WTC11 (cell line): Measurements from ENCODE around the gene TRPV6. TPM values are rescaled to one million over a fixed set of nuclear protein-coding genes. Genes with fewer than 3 reads are reported as not detected.

Experiments used
- ATAC-seq: fragments of 200-7000 bp; cut with Tn5 transposase; 2 replicates; pipeline ENCODE4 v1.10.0; 2021; ENCODE audit warnings: mild to moderate bottlenecking, moderate library complexity
- CTCF ChIA-PET: fragments of 300-600 bp; sonication (Branson Sonifier 250); formaldehyde crosslinking; loops from one replicate; lab custom pipeline; 2021; ENCODE audit warnings: antibody characterized with exemption; lab: Charles Lee
- POLR2A ChIA-PET: fragments of 350-600 bp; sonication (Branson Sonifier 250); formaldehyde crosslinking; loops from one replicate; lab custom pipeline; 2021; ENCODE audit warnings: antibody characterized with exemption; lab: Charles Lee
- DNase-seq: peaks from one replicate; pipeline ENCODE4 v3.0.0; 2021; ENCODE audit warnings: low spot score
- H3K27ac Mint-ChIP-seq: 2 replicates; pipeline ENCODE4 v1.8.0; 2021; ENCODE audit warnings: mixed read lengths
- H3K27me3 Mint-ChIP-seq: 2 replicates; pipeline ENCODE4 v1.8.0; 2021; ENCODE audit warnings: low read depth, mild to moderate bottlenecking, moderate library complexity, mixed read lengths
- H3K36me3 Mint-ChIP-seq: 2 replicates; pipeline ENCODE4 v1.8.0; 2021; ENCODE audit warnings: mixed read lengths
- H3K4me1 Mint-ChIP-seq: 2 replicates; pipeline ENCODE4 v1.8.0; 2022; ENCODE audit warnings: mixed read lengths
- H3K4me3 Mint-ChIP-seq: 2 replicates; pipeline ENCODE4 v1.8.0; 2021; ENCODE audit warnings: mild to moderate bottlenecking, moderate library complexity, mixed read lengths
- H3K9me3 Mint-ChIP-seq: 2 replicates; pipeline ENCODE4 v1.8.0; 2021; ENCODE audit warnings: mixed read lengths
- ARID4B ChIP-seq: sonication (generic); formaldehyde crosslinking; IDR thresholded peaks from 2 replicates; pipeline ENCODE4 v1.8.0; 2023; ENCODE audit warnings: missing genetic modification reagents, mild to moderate bottlenecking, borderline replicate concordance
- ATF2 ChIP-seq: sonication (generic); formaldehyde crosslinking; IDR thresholded peaks from 2 replicates; pipeline ENCODE4 v1.8.1; 2022; ENCODE audit warnings: low read depth, missing genetic modification reagents, borderline replicate concordance
- CREM ChIP-seq: sonication (generic); formaldehyde crosslinking; IDR thresholded peaks from 2 replicates; pipeline ENCODE4 v1.8.1; 2022; ENCODE audit warnings: mild to moderate bottlenecking, missing genetic modification reagents, moderate library complexity
- E2F4 ChIP-seq: sonication (generic); formaldehyde crosslinking; IDR thresholded peaks from 2 replicates; pipeline ENCODE4 v1.8.1; 2022; ENCODE audit warnings: low read depth, mild to moderate bottlenecking, moderate library complexity, missing genetic modification reagents, borderline replicate concordance
- MXD4 ChIP-seq: fragments of 250-450 bp; sonication (Bioruptor Pico); IDR thresholded peaks from 2 replicates; pipeline ENCODE4 v1.8.0; 2021; ENCODE audit warnings: mild to moderate bottlenecking, moderate library complexity, borderline replicate concordance
- MYBL2 ChIP-seq: sonication (generic); formaldehyde crosslinking; IDR thresholded peaks from 2 replicates; pipeline ENCODE4 v1.8.1; 2023; ENCODE audit warnings: mild to moderate bottlenecking, moderate library complexity, missing genetic modification reagents
- NR1H2 ChIP-seq: sonication (generic); formaldehyde crosslinking; IDR thresholded peaks from 2 replicates; pipeline ENCODE4 v1.9.0; 2021; ENCODE audit warnings: mild to moderate bottlenecking, moderate library complexity, missing genetic modification reagents
- NR2C2 ChIP-seq: sonication (generic); formaldehyde crosslinking; IDR thresholded peaks from 2 replicates; pipeline ENCODE4 v1.8.0; 2022; ENCODE audit warnings: mild to moderate bottlenecking, missing genetic modification reagents
- RORB ChIP-seq: fragments of 250-450 bp; sonication (Bioruptor Pico); IDR thresholded peaks from 2 replicates; pipeline ENCODE4 v1.9.0; 2021; ENCODE audit warnings: mild to moderate bottlenecking
- TEAD1 ChIP-seq: sonication (generic); formaldehyde crosslinking; IDR thresholded peaks from 2 replicates; pipeline ENCODE4 v1.8.0; 2022; ENCODE audit warnings: mild to moderate bottlenecking, missing genetic modification reagents
- USF2 ChIP-seq: sonication (generic); formaldehyde crosslinking; IDR thresholded peaks from 2 replicates; pipeline ENCODE4 v1.8.1; 2023; ENCODE audit warnings: mild to moderate bottlenecking, missing genetic modification reagents, moderate library complexity
- ZBTB21 ChIP-seq: sonication (generic); formaldehyde crosslinking; IDR thresholded peaks from 2 replicates; pipeline ENCODE4 v1.8.1; 2023; ENCODE audit warnings: mild to moderate bottlenecking, missing genetic modification reagents, borderline replicate concordance
- ZNF317 ChIP-seq: sonication (generic); formaldehyde crosslinking; IDR thresholded peaks from 2 replicates; pipeline ENCODE4 v1.8.1; 2023; ENCODE audit warnings: low read depth, mild to moderate bottlenecking, moderate library complexity, missing genetic modification reagents, borderline replicate concordance
- ZNF532 ChIP-seq: fragments of 250-450 bp; sonication (Bioruptor Pico); IDR thresholded peaks from 2 replicates; pipeline ENCODE4 v1.9.0; 2021; ENCODE audit warnings: mild to moderate bottlenecking, borderline replicate concordance
- total RNA-seq: library from RNA; stranded (reverse); gene quantifications from 3 replicates; pipeline ENCODE4 v1.2.3, GENCODE V29; 2021
- TF ChIP-seq, protein P1 (sequence below): fragments of 250-450 bp; sonication (Bioruptor Pico); IDR thresholded peaks from 2 replicates; pipeline ENCODE4 v1.9.0; 2021; ENCODE audit warnings: mild to moderate bottlenecking
- TF ChIP-seq, protein P2 (sequence below): fragments of 250-450 bp; sonication (Bioruptor Pico); conservative IDR thresholded peaks from 2 replicates; pipeline ENCODE4 v1.9.0; 2021; ENCODE audit warnings: mild to moderate bottlenecking
- TF ChIP-seq, protein P3 (sequence below): sonication (generic); formaldehyde crosslinking; IDR thresholded peaks from 2 replicates; pipeline ENCODE4 v1.8.0; 2022; ENCODE audit warnings: mild to moderate bottlenecking, missing genetic modification reagents

Gene TRPV6
- total RNA-seq, 1 experiment from 2014 or later, result 0.63 TPM

- TF ChIP-seq TEAD1, result no peak
- TF ChIP-seq, all 79 proteins: peak for 0
Observed at GRCh38 chr7:142913566-142913965, 28.0 kb upstream of the TRPV6 start (continued).

DNA sequence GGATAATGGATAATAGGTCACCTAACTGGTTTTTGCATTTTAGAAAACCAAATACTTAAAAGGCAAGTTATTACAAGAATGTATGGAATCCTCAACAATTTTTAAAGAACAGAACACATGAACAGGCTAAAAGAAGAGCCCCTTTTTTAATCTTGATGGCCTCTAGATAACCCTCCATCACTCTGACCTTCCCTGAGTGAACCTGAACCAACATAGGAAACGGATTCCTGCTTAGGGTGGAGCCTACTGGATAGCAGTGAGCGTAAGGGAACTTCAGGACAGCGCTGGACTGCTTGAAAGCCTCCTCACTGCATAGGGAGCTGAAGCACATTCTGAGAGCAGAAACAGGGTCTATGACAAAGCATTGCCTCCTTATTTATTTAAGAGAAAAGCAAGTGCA, 27.5 kb upstream of the TRPV6 start:
- 0 out of 2 replicates have a peak, but pooled peaks cover 2% of the 10 kb centered on the region for H3K4me1 Mint-ChIP-seq
- H3K27ac Mint-ChIP-seq, result no peak overlapping the region
- TF ChIP-seq NR1H2, result no peak
- no peak for TF ChIP-seq MYBL2 (CRISPR knock-in tag)
- TF ChIP-seq ZNF317 (CRISPR knock-in tag), result no peak
- TF ChIP-seq, protein P1, sequence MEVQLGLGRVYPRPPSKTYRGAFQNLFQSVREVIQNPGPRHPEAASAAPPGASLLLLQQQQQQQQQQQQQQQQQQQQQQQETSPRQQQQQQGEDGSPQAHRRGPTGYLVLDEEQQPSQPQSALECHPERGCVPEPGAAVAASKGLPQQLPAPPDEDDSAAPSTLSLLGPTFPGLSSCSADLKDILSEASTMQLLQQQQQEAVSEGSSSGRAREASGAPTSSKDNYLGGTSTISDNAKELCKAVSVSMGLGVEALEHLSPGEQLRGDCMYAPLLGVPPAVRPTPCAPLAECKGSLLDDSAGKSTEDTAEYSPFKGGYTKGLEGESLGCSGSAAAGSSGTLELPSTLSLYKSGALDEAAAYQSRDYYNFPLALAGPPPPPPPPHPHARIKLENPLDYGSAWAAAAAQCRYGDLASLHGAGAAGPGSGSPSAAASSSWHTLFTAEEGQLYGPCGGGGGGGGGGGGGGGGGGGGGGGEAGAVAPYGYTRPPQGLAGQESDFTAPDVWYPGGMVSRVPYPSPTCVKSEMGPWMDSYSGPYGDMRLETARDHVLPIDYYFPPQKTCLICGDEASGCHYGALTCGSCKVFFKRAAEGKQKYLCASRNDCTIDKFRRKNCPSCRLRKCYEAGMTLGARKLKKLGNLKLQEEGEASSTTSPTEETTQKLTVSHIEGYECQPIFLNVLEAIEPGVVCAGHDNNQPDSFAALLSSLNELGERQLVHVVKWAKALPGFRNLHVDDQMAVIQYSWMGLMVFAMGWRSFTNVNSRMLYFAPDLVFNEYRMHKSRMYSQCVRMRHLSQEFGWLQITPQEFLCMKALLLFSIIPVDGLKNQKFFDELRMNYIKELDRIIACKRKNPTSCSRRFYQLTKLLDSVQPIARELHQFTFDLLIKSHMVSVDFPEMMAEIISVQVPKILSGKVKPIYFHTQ (CRISPR knock-in tag), result no peak
- TF ChIP-seq ATF2 (CRISPR knock-in tag), result no peak
- no peak for TF ChIP-seq USF2 (CRISPR knock-in tag)
- TF ChIP-seq ZNF532 (CRISPR knock-in tag), result no peak
- TF ChIP-seq, protein P2, sequence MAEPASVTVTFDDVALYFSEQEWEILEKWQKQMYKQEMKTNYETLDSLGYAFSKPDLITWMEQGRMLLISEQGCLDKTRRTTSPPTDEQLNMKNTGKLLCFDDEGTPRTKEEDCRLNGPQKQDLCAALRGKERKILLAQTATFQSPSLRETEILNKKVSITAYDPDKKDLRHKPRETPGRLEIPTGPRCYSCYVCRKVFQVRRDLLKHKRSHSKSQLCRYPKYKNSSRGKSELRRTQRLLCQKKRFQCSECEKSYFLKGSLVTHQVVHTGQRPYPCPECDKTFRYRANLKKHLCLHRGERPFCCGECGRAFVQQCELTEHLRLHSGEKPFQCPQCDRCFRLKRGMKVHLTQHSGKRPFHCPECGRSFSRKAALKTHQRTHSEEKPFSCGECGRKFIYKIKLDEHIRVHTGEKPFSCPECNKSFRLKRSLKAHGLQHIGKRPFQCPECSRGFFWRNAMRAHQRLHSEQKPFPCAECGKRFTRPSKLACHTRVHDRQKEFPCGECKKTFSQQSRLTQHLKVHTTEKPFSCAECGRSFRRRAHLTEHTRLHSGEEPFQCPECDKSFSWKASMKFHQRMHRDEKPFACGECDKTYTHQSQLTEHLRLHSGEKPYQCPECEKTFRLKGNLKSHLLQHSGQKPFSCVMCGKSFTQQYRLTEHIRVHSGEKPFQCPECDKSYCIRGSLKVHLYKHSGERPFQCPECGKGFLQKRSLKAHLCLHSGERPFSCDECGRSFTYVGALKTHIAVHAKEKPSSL (CRISPR knock-in tag), result no peak
- no peak for TF ChIP-seq NR2C2
- TF ChIP-seq ZBTB21, result no peak
- no peak for TF ChIP-seq MXD4 (CRISPR knock-in tag)
- no peak for TF ChIP-seq E2F4
- no peak for TF ChIP-seq ARID4B (CRISPR knock-in tag)
- TF ChIP-seq RORB (CRISPR knock-in tag), result no peak
- TF ChIP-seq CREM, result no peak
- TF ChIP-seq, protein P3, sequence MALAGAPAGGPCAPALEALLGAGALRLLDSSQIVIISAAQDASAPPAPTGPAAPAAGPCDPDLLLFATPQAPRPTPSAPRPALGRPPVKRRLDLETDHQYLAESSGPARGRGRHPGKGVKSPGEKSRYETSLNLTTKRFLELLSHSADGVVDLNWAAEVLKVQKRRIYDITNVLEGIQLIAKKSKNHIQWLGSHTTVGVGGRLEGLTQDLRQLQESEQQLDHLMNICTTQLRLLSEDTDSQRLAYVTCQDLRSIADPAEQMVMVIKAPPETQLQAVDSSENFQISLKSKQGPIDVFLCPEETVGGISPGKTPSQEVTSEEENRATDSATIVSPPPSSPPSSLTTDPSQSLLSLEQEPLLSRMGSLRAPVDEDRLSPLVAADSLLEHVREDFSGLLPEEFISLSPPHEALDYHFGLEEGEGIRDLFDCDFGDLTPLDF (CRISPR knock-in tag), result no peak

More for the DNA sequence above, 27.5 kb upstream of the TRPV6 start:
- H3K4me3 Mint-ChIP-seq, result no peak overlapping the region
- H3K27me3 Mint-ChIP-seq, result no peaks in the 10 kb centered on the region; the same call in 1 of the 2 replicates
- POLR2A ChIA-PET, result no interaction called here
- no peaks in the 10 kb centered on the region for H3K36me3 Mint-ChIP-seq
- H3K9me3 Mint-ChIP-seq, result no peaks in the 10 kb centered on the region; the same call in 1 of the 2 replicates
- DNase-seq (no peak), ATAC-seq (no peak)
- CTCF ChIA-PET, result no interaction called here
